SK-N-SH treated with all-trans-retinoic acid at 6 μM for 48 hours (cell line): ENCODE results near the gene TMPRSS4.

Experiments
- ATAC-seq: fragments of 200-7000 bp; cut with Tn5 transposase; 3 replicates; pipeline ENCODE4 v1.9.1; 2020; ENCODE audit warnings: mild to moderate bottlenecking, moderate library complexity
- ARNTL ChIP-seq: fragments of 450-650 bp; formaldehyde crosslinking; IDR thresholded peaks from 2 replicates; pipeline ENCODE4 v1.5.0; 2020; ENCODE audit warnings: low read depth, mild to moderate bottlenecking, moderate library complexity, borderline replicate concordance
- CSDC2 ChIP-seq: fragments of 250-450 bp; sonication (Bioruptor Pico); IDR thresholded peaks from 2 replicates; pipeline ENCODE4 v1.5.0; 2020; ENCODE audit warnings: mild to moderate bottlenecking, moderate library complexity
- ESRRG ChIP-seq: fragments of 250-450 bp; sonication (Bioruptor Pico); IDR thresholded peaks from 2 replicates; pipeline ENCODE4 v1.6.1; 2021; ENCODE audit warnings: mild to moderate bottlenecking
- GLIS3 ChIP-seq: fragments of 250-450 bp; sonication (Bioruptor Pico); IDR thresholded peaks from 2 replicates; pipeline ENCODE4 v1.5.0; 2020; ENCODE audit warnings: mild to moderate bottlenecking, moderate library complexity
- ISL1 ChIP-seq: fragments of 250-450 bp; sonication (Bioruptor Pico); IDR thresholded peaks from 2 replicates; pipeline ENCODE4 v2.1.2; 2022; ENCODE audit warnings: mild to moderate bottlenecking, moderate library complexity
- OSR1 ChIP-seq: fragments of 250-450 bp; sonication (Bioruptor Pico); IDR thresholded peaks from 2 replicates; pipeline ENCODE4 v1.8.0; 2022; ENCODE audit warnings: moderate library complexity, mild to moderate bottlenecking, inconsistent platforms
- PPARA ChIP-seq: fragments of 250-450 bp; sonication (Bioruptor Pico); IDR thresholded peaks from 2 replicates; pipeline ENCODE4 v1.5.0; 2020; ENCODE audit warnings: mild to moderate bottlenecking, borderline replicate concordance
- RARB ChIP-seq: fragments of 250-450 bp; sonication (Bioruptor Pico); IDR thresholded peaks from 2 replicates; pipeline ENCODE4 v1.8.0; 2021; ENCODE audit warnings: mild to moderate bottlenecking, moderate library complexity
- TCF4 ChIP-seq: fragments of 250-450 bp; sonication (Bioruptor Pico); IDR thresholded peaks from 2 replicates; pipeline ENCODE4 v1.8.0; 2021; ENCODE audit warnings: mild to moderate bottlenecking, moderate library complexity, borderline replicate concordance
- ZFP30 ChIP-seq: fragments of 450-650 bp; formaldehyde crosslinking; IDR thresholded peaks from 2 replicates; pipeline ENCODE4 v1.5.0; 2022; ENCODE audit warnings: mild to moderate bottlenecking, moderate library complexity
- ZNF565 ChIP-seq: fragments of 450-650 bp; formaldehyde crosslinking; conservative IDR thresholded peaks from 2 replicates; pipeline ENCODE4 v1.5.0; 2020; ENCODE audit warnings: low read depth, mild to moderate bottlenecking, moderate library complexity
- ZNF70 ChIP-seq: fragments of 450-650 bp; formaldehyde crosslinking; IDR thresholded peaks from 2 replicates; pipeline ENCODE4 v1.5.0; 2020; ENCODE audit warnings: mild to moderate bottlenecking, moderate library complexity
- TF ChIP-seq, protein P1 (sequence below): fragments of 250-450 bp; sonication (Bioruptor Pico); IDR thresholded peaks from 2 replicates; pipeline ENCODE4 v1.5.0; 2020; ENCODE audit warnings: mild to moderate bottlenecking, moderate library complexity
- TF ChIP-seq, protein P2 (sequence below): fragments of 250-450 bp; sonication (Bioruptor Pico); IDR thresholded peaks from 2 replicates; pipeline ENCODE4 v1.8.0; 2021; ENCODE audit warnings: low read depth, mild to moderate bottlenecking, moderate library complexity, borderline replicate concordance
- TF ChIP-seq, protein P3 (sequence below): fragments of 250-450 bp; sonication (Bioruptor Pico); IDR thresholded peaks from 2 replicates; pipeline ENCODE4 v1.5.1; 2020; ENCODE audit warnings: low read depth, mild to moderate bottlenecking, moderate library complexity
- TF ChIP-seq, protein P4 (sequence below): fragments of 250-450 bp; sonication (Bioruptor Pico); IDR thresholded peaks from 2 replicates; pipeline ENCODE4 v1.5.1; 2021; ENCODE audit warnings: mild to moderate bottlenecking, moderate library complexity

TMPRSS4 gene

DNA sequence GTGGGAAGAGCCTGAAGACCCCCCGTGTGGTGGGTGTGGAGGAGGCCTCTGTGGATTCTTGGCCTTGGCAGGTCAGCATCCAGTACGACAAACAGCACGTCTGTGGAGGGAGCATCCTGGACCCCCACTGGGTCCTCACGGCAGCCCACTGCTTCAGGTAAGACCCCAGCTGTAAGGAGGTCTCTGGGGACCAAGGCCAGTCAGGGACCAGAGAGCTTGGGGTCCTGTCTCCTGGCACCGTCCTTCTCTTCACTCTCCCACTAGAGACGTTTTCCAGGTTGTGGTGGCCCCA, 34.8 kb downstream of the TMPRSS4 start (continued):
- TF ChIP-seq, protein P1, sequence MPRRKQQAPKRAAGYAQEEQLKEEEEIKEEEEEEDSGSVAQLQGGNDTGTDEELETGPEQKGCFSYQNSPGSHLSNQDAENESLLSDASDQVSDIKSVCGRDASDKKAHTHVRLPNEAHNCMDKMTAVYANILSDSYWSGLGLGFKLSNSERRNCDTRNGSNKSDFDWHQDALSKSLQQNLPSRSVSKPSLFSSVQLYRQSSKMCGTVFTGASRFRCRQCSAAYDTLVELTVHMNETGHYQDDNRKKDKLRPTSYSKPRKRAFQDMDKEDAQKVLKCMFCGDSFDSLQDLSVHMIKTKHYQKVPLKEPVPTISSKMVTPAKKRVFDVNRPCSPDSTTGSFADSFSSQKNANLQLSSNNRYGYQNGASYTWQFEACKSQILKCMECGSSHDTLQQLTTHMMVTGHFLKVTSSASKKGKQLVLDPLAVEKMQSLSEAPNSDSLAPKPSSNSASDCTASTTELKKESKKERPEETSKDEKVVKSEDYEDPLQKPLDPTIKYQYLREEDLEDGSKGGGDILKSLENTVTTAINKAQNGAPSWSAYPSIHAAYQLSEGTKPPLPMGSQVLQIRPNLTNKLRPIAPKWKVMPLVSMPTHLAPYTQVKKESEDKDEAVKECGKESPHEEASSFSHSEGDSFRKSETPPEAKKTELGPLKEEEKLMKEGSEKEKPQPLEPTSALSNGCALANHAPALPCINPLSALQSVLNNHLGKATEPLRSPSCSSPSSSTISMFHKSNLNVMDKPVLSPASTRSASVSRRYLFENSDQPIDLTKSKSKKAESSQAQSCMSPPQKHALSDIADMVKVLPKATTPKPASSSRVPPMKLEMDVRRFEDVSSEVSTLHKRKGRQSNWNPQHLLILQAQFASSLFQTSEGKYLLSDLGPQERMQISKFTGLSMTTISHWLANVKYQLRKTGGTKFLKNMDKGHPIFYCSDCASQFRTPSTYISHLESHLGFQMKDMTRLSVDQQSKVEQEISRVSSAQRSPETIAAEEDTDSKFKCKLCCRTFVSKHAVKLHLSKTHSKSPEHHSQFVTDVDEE (CRISPR knock-in tag) = no peak
- no peak for TF ChIP-seq RARB (CRISPR knock-in tag)
- TF ChIP-seq, protein P2, sequence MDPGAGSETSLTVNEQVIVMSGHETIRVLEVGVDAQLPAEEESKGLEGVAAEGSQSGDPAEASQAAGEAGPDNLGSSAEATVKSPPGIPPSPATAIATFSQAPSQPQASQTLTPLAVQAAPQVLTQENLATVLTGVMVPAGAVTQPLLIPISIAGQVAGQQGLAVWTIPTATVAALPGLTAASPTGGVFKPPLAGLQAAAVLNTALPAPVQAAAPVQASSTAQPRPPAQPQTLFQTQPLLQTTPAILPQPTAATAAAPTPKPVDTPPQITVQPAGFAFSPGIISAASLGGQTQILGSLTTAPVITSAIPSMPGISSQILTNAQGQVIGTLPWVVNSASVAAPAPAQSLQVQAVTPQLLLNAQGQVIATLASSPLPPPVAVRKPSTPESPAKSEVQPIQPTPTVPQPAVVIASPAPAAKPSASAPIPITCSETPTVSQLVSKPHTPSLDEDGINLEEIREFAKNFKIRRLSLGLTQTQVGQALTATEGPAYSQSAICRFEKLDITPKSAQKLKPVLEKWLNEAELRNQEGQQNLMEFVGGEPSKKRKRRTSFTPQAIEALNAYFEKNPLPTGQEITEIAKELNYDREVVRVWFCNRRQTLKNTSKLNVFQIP (CRISPR knock-in tag) = no peak

DNA sequence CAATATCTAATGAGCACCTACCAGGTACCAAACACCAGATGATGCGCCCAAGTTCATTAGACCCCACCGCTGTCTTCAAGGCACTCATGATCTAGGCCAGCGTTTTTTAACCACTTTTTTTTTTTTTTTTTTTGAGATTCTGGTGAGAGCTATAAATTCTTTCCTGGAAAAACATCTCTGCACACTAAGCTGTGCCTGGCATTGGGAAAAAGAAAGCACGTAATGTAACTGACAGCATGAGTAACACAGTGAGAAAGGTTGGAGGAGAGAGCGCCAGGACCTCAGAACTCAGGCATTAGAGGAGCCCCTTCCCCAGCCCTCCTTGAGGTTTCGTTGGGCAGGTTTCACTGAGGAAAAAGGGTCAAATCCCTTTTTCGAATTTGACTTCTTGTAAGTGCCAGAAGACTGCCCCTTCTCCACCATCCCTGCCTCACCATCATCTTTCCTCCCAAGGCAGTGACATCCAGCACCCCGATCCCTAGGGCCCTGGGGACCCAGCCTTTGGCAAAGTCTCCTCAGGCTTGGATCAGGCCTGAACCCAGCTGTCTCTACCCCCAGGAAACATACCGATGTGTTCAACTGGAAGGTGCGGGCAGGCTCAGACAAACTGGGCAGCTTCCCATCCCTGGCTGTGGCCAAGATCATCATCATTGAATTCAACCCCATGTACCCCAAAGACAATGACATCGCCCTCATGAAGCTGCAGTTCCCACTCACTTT, 36.0 kb downstream of the TMPRSS4 start:
- no peak for ATAC-seq

DNA sequence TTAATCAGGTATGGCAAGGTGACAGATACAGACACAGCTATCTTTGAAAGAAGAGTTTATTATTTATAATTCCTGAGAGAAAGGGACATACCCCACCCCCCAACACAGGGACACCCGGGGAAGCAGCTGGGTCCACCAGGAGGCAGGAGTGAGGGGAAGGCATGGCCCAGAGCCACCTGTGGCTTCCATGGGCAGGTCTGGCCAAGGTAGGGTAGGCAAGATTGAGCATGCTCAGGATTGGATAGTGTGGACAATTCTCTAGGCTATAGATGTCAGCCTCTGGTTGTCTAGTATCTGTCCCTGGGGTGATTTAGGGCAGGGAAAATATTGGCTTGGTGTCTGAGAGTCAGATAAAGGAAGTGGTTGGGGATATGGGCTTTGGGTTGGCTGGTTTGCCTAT, 37.4 kb downstream of the TMPRSS4 start:
- no peak for TF ChIP-seq ISL1 (CRISPR knock-in tag)
- TF ChIP-seq CSDC2 = no peak
- no peak for TF ChIP-seq ZNF70
- TF ChIP-seq, protein P3, sequence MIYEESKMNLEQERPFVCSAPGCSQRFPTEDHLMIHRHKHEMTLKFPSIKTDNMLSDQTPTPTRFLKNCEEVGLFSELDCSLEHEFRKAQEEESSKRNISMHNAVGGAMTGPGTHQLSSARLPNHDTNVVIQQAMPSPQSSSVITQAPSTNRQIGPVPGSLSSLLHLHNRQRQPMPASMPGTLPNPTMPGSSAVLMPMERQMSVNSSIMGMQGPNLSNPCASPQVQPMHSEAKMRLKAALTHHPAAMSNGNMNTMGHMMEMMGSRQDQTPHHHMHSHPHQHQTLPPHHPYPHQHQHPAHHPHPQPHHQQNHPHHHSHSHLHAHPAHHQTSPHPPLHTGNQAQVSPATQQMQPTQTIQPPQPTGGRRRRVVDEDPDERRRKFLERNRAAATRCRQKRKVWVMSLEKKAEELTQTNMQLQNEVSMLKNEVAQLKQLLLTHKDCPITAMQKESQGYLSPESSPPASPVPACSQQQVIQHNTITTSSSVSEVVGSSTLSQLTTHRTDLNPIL (CRISPR knock-in tag) = no peak
- TF ChIP-seq, protein P4, sequence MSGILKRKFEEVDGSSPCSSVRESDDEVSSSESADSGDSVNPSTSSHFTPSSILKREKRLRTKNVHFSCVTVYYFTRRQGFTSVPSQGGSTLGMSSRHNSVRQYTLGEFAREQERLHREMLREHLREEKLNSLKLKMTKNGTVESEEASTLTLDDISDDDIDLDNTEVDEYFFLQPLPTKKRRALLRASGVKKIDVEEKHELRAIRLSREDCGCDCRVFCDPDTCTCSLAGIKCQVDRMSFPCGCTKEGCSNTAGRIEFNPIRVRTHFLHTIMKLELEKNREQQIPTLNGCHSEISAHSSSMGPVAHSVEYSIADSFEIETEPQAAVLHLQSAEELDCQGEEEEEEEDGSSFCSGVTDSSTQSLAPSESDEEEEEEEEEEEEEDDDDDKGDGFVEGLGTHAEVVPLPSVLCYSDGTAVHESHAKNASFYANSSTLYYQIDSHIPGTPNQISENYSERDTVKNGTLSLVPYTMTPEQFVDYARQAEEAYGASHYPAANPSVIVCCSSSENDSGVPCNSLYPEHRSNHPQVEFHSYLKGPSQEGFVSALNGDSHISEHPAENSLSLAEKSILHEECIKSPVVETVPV (CRISPR knock-in tag) = no peak
- TF ChIP-seq GLIS3 (CRISPR knock-in tag) = no peak
- TF ChIP-seq, protein P2 (CRISPR knock-in tag) = no peak
- no peak for TF ChIP-seq TCF4 (CRISPR knock-in tag)
- TF ChIP-seq ZFP30 (CRISPR knock-in tag) = no peak
- TF ChIP-seq ARNTL = no peak
- TF ChIP-seq PPARA (CRISPR knock-in tag) = no peak
- no peak for TF ChIP-seq ESRRG (CRISPR knock-in tag)
- no peak for ATAC-seq

More for the DNA sequence above, 36.0 kb downstream of the TMPRSS4 start:
- TF ChIP-seq ZFP30 (CRISPR knock-in tag) (no peak), ZNF70 (no peak), GLIS3 (CRISPR knock-in tag) (no peak), OSR1 (no peak), ISL1 (CRISPR knock-in tag) (no peak), RARB (CRISPR knock-in tag) (no peak), ESRRG (CRISPR knock-in tag) (no peak), ZNF565 (CRISPR knock-in tag) (no peak)
- TF ChIP-seq, protein P4 (CRISPR knock-in tag) = no peak

DNA sequence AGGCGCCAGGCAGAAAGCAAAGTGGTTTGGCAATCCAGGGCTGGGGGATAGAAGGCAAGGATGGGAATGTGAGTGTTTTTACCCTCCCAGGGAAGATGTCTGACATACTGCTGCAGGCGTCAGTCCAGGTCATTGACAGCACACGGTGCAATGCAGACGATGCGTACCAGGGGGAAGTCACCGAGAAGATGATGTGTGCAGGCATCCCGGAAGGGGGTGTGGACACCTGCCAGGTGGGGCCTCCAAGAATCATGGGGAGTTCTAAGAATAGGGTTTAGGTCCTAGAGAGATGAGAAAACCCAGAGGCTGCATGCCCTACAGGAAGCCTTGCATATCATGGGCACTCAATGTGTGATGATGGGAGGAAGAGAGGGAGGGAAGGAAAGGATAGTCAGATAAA, 38.2 kb downstream of the TMPRSS4 start:
- no peak for ATAC-seq
- TF ChIP-seq, protein P1 (CRISPR knock-in tag) = no peak
- TF ChIP-seq GLIS3 (CRISPR knock-in tag) = no peak
- TF ChIP-seq, protein P4 (CRISPR knock-in tag) = no peak
- TF ChIP-seq, protein P2 (CRISPR knock-in tag) = no peak
- TF ChIP-seq ESRRG (CRISPR knock-in tag) = no peak
- no peak for TF ChIP-seq ZNF70
- no peak for TF ChIP-seq CSDC2
- TF ChIP-seq ARNTL = no peak
